ENCODE data around the gene MAGEH1. TPM values are rescaled to one million over a fixed set of nuclear protein-coding genes. Genes with fewer than 3 reads are reported as not detected.
"Not testable (repeated sequence)": the region's sequence is repeated elsewhere in the genome, so short reads cannot be mapped to it uniquely, and the experiment has no call there.

The MAGEH1 gene, protein sequence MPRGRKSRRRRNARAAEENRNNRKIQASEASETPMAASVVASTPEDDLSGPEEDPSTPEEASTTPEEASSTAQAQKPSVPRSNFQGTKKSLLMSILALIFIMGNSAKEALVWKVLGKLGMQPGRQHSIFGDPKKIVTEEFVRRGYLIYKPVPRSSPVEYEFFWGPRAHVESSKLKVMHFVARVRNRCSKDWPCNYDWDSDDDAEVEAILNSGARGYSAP
- 8.4 and 9.8 TPM in 2 replicates for total RNA-seq

DNA sequence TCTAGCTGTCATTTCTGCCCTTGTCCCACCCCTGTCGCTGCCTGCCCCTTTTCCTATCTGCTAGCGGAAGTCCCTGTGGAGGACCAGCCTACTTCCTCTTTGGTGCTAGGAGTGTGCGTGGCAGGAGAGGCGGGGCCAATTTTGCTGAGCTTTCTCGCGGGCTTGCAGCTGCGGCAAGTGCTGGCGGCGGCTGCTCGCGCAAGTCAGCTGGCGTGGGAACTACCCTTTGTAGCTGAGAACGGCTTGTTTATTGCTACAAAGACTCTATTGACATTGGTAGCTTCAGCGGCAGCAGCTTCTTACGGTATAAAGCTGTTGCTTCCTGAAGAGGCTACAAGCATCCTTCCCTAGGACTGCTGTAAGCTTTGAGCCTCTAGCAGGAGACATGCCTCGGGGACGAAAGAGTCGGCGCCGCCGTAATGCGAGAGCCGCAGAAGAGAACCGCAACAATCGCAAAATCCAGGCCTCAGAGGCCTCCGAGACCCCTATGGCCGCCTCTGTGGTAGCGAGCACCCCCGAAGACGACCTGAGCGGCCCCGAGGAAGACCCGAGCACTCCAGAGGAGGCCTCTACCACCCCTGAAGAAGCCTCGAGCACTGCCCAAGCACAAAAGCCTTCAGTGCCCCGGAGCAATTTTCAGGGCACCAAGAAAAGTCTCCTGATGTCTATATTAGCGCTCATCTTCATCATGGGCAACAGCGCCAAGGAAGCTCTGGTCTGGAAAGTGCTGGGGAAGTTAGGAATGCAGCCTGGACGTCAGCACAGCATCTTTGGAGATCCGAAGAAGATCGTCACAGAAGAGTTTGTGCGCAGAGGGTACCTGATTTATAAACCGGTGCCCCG is at the start of gene MAGEH1:
MAGEH1 (plus strand) TSS at position 138 of the 843 bp plus-strand sequence; CDS start at position 386, 248 bp downstream.
- ChIA-PET CTCF (interaction anchor here (0.6 to 1.4 kb wide), 2 partner anchors 36 to 1270 kb away, joined by 3 to 10 read pairs; no protein-coding TSS in a partner anchor), POLR2A (interaction anchor here (0.7 to 1.5 kb wide), 10 partner anchors 37 to 1768 kb away, joined by 3 to 18 read pairs (median 4); partner anchors contain the start of genes APEX2, RRAGB and USP51)
- Mint-ChIP-seq H3K4me3 (peak within 1 kb of the TSS; percentile 89), H3K27ac (peak within 1 kb of the TSS; percentile 79), H3K36me3 (ENCODE audit: low read depth) (no peaks in the 10 kb centered on the region), H3K27me3 (no peaks in the 10 kb centered on the region), H3K4me1 (peaks cover 13% of the 10 kb centered on the region), H3K9me3 (no peaks in the 10 kb centered on the region)
- ATAC-seq (ENCODE audit: low read depth) (peak; percentile 92), DNase-seq (peak; percentile 58)
- intact Hi-C loops (cut with micrococcal nuclease), result no loop called here
- no peak for TF ChIP-seq CTCF (IDR thresholded peaks at IDR 0.05)

- not testable (repeated sequence) for H3K27ac Mint-ChIP-seq; DNase-seq; H3K36me3 Mint-ChIP-seq (ENCODE audit: low read depth); H3K4me3 Mint-ChIP-seq; H3K9me3 Mint-ChIP-seq; H3K4me1 Mint-ChIP-seq; ATAC-seq (ENCODE audit: low read depth)
- CTCF ChIA-PET, result interaction anchor here (1.4 kb wide), 1 partner anchor 823 kb away, joined by 3 read pairs; no protein-coding TSS in a partner anchor
- intact Hi-C loops (cut with micrococcal nuclease), result loop anchor here (1.0 kb wide), 1 partner anchor 291 kb away; no protein-coding TSS in a partner anchor
- POLR2A ChIA-PET, result interaction anchor here (0.6 kb wide), 1 partner anchor 805 kb away, joined by 3 read pairs; the partner anchor contains the start of gene KLF8
- H3K27me3 Mint-ChIP-seq, result peaks cover 12% of the 10 kb centered on the region
Measured at GRCh38 chrX:55427079-55427478, 24.8 kb upstream of the MAGEH1 start.

DNA sequence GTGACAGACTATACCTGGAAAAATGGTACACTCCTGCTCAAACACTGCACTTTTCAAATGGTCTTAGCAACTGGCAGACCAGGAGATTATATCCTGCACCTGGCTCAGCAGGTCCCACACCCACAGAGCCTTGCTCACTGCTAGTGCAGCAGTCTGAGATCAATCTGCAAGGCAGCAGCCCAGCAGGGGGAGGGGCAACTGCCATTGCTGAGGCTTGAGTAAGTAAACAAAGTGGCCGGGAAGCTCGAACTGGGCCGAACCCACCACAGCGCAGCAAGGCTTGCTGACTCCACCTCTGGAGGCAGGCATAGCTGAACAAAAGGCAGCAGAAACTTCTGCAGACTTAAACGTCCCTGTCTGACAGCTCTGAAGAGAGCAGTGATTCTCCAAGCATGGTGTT is 8.5 kb upstream of the MAGEH1 start:
- CTCF ChIA-PET; H3K9me3 Mint-ChIP-seq; H3K36me3 Mint-ChIP-seq (ENCODE audit: low read depth); intact Hi-C loops (cut with micrococcal nuclease); H3K4me3 Mint-ChIP-seq; H3K4me1 Mint-ChIP-seq; H3K27ac Mint-ChIP-seq; ATAC-seq (ENCODE audit: low read depth); DNase-seq; POLR2A ChIA-PET: not testable (repeated sequence)
- H3K27me3 Mint-ChIP-seq, result peaks cover 26% of the 10 kb centered on the region

DNA sequence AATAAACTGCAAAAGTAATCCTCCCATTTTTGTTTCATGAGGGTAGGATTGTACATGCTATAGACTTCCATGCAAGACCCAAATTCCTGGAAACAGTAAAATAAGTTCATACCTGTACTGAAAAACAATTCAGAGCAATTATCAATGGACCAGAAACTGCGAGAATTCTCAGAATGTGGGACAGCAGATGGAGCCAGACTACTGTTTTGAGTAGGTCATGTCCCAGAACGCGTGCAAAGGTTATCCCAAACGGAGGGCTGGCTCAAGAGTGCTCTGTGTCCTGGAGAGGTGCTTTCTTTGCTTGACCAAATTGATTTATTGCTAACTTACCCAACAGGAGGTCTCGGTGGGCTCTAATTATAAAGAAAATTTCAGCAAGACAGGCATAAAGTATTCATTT is 1.7 kb upstream of the MAGEH1 start:
- Mint-ChIP-seq H3K4me3 (no peak overlapping the region), H3K4me1 (peaks cover 13% of the 10 kb centered on the region), H3K27ac (no peak overlapping the region), H3K27me3 (peaks cover 5% of the 10 kb centered on the region), H3K9me3 (no peaks in the 10 kb centered on the region), H3K36me3 (ENCODE audit: low read depth) (no peaks in the 10 kb centered on the region)
- ChIA-PET CTCF (no interaction called here), POLR2A (no interaction called here)
- no peak for DNase-seq
- ATAC-seq (ENCODE audit: low read depth), result no peak
- intact Hi-C loops (cut with micrococcal nuclease), result no loop called here
- TF ChIP-seq CTCF (IDR thresholded peaks at IDR 0.05), result no peak

- Mint-ChIP-seq H3K9me3 (no peaks in the 10 kb centered on the region), H3K27me3 (peaks cover under 1% of the 10 kb centered on the region), H3K27ac (peak overlapping the region; percentile 79), H3K36me3 (ENCODE audit: low read depth) (no peaks in the 10 kb centered on the region), H3K4me3 (peak overlapping the region; percentile 89), H3K4me1 (peaks cover 13% of the 10 kb centered on the region)
- ChIA-PET CTCF (no interaction called here), POLR2A (interaction anchor here (0.9 to 1.4 kb wide), 3 partner anchors 38 to 457 kb away, joined by 4 to 18 read pairs (median 5); partner anchors contain the start of genes APEX2 and USP51)
- DNase-seq (no peak), ATAC-seq (ENCODE audit: low read depth) (no peak)
- intact Hi-C loops (cut with micrococcal nuclease), result no loop called here
- TF ChIP-seq CTCF (IDR thresholded peaks at IDR 0.05), result no peak
Measured at GRCh38 chrX:55451141-55451540, 786 bp upstream of the MAGEH1 start.

Data from activated B cell treated with CpG ODN at 0.5 μM for 24 hours (primary cell).